NCI-H82 treated with DMSO at 0.1 percent for 48 hours (cell line): ENCODE data around the gene HAPLN3.

Experiments
- DNase-seq: peaks from one replicate; lab custom pipeline; 2025; ENCODE audit not compliant: unreplicated experiment; lab: John Stamatoyannopoulos, UW

HAPLN3 gene

GRCh38 chr15:88865498-88866099 lies 29.7 kb downstream of the HAPLN3 start:
- no peak for DNase-seq

DNA sequence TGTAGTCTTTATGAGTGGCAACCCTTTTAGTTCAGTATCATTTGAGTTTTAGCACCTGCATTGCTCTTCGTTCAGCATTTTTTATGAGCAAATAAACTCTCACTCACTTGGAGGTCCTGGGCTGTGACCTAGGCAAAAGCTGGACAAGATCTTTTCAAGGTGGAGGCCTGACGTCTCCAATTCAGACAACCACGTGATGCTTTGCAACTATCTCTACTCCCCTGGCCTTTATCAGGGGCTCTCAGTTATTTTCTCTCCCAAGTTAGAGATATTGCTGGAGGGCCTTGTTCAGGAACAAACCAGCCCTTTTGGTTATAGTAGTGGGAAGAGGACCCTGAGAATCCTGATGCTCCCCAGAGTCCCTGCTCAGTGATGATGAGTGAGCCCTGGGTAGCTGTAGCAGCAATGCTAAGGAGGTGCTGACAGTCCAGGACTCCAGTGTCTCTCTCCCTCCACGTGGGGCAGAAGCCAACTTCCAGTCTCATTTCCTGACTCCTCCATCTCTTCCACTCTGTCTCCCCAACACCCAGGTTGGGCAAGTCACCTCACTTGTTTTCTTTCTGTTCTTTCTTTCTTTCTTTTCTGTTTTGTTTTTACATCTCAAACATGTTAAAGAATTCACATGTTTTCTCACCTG lies 30.4 kb downstream of the HAPLN3 start:
- DNase-seq, result no peak

- no peak for DNase-seq
Observed at GRCh38 chr15:88863412-88863811, 31.9 kb downstream of the HAPLN3 start.

DNA sequence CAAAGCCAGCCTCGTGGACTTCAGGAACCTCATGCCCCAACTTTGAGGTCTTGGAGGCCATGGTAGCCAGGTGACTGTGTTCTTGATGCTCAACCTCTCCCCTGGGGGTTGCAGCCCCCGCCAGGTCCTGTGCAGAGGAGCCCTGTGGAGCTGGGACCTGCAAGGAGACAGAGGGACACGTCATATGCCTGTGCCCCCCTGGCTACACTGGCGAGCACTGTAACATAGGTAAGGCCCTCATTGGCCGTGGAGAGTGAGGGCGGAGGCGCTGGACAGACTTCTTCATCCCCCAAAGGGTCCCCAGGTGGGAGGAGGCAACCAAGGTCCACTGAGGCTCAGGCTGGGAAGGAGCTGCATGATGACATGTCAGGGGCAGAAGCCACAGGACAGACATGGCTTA lies 35.1 kb downstream of the HAPLN3 start:
- no peak for DNase-seq

DNA sequence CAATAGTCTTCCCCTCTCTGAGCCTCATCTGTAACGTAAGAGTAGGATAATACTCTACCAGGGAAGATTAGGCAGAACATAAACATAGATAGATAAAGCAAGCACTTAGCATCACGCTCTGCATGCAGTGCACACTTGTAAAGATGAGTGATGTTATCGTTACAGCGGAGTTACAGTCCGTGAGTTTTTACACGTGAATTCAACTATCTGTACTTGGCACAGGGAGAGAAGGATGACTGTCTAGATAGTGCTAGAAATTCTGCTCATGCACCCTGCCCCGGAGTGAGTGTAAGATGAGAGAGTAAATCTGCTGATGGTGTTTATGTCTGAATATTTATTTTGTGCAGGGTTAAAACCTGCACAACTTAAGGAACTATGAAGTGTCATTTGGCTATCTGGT lies 35.8 kb downstream of the HAPLN3 start:
- no peak for DNase-seq

DNA sequence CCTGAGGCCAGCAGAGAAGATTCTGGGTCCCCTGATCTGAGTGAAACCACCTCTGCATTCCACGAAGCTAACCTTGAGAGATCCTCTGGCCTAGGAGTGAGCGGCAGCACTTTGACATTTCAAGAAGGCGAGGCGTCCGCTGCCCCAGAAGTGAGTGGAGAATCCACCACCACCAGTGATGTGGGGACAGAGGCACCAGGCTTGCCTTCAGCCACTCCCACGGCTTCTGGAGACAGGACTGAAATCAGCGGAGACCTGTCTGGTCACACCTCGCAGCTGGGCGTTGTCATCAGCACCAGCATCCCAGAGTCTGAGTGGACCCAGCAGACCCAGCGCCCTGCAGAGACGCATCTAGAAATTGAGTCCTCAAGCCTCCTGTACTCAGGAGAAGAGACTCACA lies 36.4 kb downstream of the HAPLN3 start:
- no peak for DNase-seq

- DNase-seq, result no peak
Observed at GRCh38 chr15:88852476-88852875, 42.9 kb downstream of the HAPLN3 start.

- DNase-seq, result no peak
Observed at GRCh38 chr15:88849376-88850072, 45.8 kb downstream of the HAPLN3 start.

DNA sequence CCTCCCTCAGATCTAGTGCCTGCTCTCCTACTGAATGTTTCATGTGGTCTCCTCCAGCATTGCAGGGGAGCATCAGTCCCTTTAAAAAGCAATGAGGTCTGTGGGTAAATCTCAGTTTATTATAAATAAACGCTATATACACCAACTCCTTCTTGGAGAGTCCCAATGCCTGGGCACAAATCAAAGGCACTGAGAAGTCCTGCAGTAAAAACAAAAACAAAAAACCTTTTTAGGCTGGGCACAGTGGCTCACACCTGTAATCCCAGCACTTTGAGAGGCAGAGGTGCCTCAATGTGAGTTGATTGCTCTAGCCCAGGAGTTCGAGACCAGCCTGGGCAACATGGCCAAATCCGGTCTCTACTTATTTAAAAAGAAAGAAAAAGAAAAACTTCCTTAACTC lies 47.1 kb downstream of the HAPLN3 start:
- DNase-seq, result no peak

DNA sequence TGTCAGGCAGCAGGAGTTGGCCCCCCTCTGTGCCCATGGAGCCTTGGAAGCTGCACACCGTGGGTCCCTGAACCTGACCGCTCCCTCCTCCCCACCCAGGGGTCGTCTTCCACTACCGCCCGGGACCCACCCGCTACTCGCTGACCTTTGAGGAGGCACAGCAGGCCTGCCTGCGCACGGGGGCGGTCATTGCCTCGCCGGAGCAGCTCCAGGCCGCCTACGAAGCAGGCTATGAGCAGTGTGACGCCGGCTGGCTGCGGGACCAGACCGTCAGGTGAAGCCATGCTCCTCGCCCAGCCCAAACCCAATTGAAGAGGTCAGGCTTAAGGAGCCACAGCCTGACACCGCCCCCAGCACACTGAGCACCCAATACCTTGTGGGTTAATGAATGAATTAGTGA lies 48.2 kb downstream of the HAPLN3 start:
- DNase-seq, result no peak

DNA sequence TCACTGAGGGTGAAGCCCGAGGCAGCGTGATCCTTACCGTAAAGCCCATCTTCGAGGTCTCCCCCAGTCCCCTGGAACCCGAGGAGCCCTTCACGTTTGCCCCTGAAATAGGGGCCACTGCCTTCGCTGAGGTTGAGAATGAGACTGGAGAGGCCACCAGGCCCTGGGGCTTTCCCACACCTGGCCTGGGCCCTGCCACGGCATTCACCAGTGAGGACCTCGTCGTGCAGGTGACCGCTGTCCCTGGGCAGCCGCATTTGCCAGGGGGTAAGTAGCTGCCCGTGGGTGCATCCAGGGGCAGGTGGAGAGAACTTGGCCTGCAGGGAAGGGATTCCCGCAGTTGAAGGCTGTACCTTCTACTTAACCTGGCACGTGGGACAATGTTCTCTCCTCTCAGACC lies 49.7 kb downstream of the HAPLN3 start:
- DNase-seq, result no peak

- no peak for DNase-seq
Observed at GRCh38 chr15:88844749-88845386, 50.5 kb downstream of the HAPLN3 start.

- DNase-seq, result no peak
Observed at GRCh38 chr15:88843334-88843733, 52.0 kb downstream of the HAPLN3 start.

DNA sequence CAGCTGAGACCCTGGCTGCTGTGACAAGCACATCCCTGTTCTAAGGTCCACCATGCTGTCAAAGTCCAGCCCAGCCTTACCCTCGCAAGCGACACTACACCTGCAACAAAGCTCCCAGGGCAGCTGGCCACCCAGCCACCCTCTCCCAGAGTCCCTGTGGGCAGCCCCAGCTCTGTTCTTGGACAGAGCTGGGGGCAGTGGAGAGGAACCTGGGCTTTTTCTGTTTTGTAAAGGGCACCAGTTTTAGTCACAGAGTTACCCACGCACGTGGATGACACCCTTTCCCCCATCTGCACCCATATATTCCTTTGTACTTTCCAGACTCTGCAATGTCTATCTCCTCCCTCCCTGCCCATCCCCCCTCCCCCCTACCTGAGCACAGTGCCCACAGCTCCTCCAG lies 53.2 kb downstream of the HAPLN3 start:
- DNase-seq, result no peak

- DNase-seq, result no peak
Observed at GRCh38 chr15:88841236-88841635, 54.1 kb downstream of the HAPLN3 start.

DNA sequence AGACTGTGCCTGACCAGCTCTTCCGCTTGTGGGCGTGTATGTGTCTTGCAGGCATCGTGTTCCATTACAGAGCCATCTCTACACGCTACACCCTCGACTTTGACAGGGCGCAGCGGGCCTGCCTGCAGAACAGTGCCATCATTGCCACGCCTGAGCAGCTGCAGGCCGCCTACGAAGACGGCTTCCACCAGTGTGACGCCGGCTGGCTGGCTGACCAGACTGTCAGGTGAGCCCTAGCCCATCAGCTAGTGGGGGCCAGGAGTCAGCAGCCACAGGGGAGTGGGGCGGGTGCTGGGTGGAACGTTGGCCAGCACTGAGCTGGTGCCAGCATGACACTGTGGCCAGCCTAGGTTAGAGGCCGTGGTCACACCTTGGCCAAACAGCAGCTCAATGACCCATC lies 55.4 kb downstream of the HAPLN3 start:
- no peak for DNase-seq

- no peak for DNase-seq
Observed at GRCh38 chr15:88839146-88839545, 56.2 kb downstream of the HAPLN3 start.

- DNase-seq, result no peak
Observed at GRCh38 chr15:88838667-88839066, 56.7 kb downstream of the HAPLN3 start.

GRCh38 chr15:88835646-88836045 lies 59.7 kb downstream of the HAPLN3 start:
- no peak for DNase-seq

GRCh38 chr15:88835119-88835518 lies 60.2 kb downstream of the HAPLN3 start:
- DNase-seq, result no peak

DNA sequence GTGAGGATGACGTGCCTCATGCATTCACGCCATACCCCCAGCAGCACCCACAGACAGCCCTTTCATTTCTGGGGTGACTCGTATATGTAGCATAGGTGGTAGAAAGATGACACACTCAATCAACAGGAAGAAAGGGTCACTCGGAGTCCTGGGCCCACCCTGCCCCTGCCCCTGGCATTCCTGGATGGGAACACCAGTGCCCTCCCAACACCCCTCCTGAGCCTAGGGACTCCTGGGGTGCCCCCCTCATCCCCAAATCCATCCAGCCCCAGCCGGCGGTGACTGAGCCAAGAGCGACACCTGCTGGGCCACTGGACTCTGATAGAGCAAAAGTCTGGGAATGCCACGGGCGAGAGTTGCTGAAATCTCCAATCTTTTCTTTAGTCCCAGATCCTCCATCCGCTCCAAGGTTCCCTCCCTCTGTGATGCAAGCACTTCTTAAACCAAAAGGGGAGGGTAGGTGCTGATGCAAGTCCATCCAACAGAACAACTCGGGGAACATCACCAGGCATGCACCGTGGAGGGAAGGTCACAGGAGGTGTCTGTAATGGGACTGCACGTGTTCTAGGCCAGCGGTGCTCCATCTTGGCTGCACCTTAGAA lies 61.0 kb downstream of the HAPLN3 start:
- no peak for DNase-seq

DNA sequence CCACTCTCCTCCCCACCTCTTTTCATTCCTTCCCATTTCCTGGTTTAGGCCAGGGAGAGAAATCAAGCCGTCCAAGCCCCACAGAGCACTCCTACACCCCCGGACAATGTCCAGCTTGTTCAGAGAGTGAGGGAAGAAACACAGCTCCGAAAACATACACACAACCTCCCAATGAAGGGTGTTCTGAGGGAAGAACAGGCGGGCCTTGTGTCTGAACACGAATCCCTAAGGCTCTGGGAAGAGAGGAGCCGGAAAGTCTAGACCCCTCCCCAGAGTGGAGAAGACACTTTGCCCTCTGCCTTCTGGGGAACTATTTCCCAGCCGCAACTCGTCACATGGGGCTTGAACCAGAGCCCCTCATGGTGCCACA lies 61.6 kb downstream of the HAPLN3 start:
- no peak for DNase-seq
